ENCODE data around the gene FRMPD4. TPM values are rescaled to one million over a fixed set of nuclear protein-coding genes. Genes with fewer than 3 reads are reported as not detected.

The FRMPD4 gene
- total and polyA plus RNA-seq, 2 experiments from 2014 or later, result 0.60 to 1.5 TPM

DNA sequence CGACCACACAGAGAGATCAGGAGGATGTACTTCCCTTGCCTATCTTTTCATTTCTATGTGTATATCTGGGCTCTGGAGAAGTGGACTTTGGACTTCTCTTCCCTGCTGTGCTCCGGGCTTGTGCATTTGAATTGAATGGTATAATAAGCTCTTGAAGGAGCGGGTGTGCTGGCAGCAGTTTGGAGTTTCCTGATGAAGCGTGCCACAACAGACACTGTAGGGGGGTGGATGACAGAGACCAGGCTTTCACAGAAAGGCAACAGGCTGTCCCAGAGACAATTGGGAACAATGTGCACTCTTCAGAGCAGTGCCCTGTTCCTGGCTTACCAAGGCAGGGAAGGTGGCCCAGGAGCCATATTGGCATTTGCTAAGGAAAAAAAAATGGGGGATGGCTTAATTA, 170.1 kb downstream of the FRMPD4 start:
- TF ChIP-seq, protein P1, sequence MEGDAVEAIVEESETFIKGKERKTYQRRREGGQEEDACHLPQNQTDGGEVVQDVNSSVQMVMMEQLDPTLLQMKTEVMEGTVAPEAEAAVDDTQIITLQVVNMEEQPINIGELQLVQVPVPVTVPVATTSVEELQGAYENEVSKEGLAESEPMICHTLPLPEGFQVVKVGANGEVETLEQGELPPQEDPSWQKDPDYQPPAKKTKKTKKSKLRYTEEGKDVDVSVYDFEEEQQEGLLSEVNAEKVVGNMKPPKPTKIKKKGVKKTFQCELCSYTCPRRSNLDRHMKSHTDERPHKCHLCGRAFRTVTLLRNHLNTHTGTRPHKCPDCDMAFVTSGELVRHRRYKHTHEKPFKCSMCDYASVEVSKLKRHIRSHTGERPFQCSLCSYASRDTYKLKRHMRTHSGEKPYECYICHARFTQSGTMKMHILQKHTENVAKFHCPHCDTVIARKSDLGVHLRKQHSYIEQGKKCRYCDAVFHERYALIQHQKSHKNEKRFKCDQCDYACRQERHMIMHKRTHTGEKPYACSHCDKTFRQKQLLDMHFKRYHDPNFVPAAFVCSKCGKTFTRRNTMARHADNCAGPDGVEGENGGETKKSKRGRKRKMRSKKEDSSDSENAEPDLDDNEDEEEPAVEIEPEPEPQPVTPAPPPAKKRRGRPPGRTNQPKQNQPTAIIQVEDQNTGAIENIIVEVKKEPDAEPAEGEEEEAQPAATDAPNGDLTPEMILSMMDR (IDR thresholded peaks at IDR 0.05; ENCODE audit: low read depth, low read length), result no peak
- Histone ChIP-seq H3K27me3 (no peaks in the 10 kb centered on the region), H3K36me3 (no peaks in the 10 kb centered on the region), H3K27ac (no peak overlapping the region), H3K9me3 (ENCODE audit: low read depth) (no peaks in the 10 kb centered on the region), H3K4me3 (no peak overlapping the region), H3K4me1 (ENCODE audit: low read depth) (peaks cover 14% of the 10 kb centered on the region)
- DNase-seq (ENCODE audit: low read depth in 1 of 2, low spot score in 1 of 2), result no peak

GRCh38 chrX:12309040-12309743, 170.9 kb downstream of the FRMPD4 start:
- Histone ChIP-seq H3K27me3 (no peaks in the 10 kb centered on the region), H3K4me3 (no peak overlapping the region), H3K9me3 (ENCODE audit: low read depth) (no peaks in the 10 kb centered on the region), H3K36me3 (no peaks in the 10 kb centered on the region), H3K4me1 (ENCODE audit: low read depth) (peaks cover 8% of the 10 kb centered on the region), H3K27ac (no peak overlapping the region)
- TF ChIP-seq, protein P1 (IDR thresholded peaks at IDR 0.05; ENCODE audit: low read depth, low read length), result no peak
- no peak for DNase-seq (ENCODE audit: low read depth in 1 of 2, low spot score in 1 of 2)

DNA sequence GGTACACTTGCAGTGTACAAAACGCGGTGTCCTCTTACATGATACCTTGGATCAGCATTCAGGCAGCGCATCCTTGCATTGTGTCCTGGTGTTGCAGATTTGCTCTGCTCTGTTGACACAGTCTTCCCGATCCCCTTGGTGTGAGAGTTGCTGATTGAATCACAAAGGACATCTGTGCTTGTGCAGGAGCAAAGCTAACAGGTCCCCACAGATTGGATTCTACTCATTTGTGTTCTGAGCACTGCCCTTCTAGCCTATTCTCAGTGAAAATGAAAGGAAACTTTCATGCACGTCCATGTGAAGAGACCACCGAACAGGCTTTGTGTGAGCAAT, 171.4 kb downstream of the FRMPD4 start:
- no peaks in the 10 kb centered on the region for H3K9me3 ChIP-seq (ENCODE audit: low read depth)
- H3K27me3 ChIP-seq, result no peaks in the 10 kb centered on the region
- TF ChIP-seq, protein P1 (IDR thresholded peaks at IDR 0.05; ENCODE audit: low read depth, low read length), result no peak
- peaks cover 9% of the 10 kb centered on the region for H3K4me1 ChIP-seq (ENCODE audit: low read depth)
- no peaks in the 10 kb centered on the region for H3K36me3 ChIP-seq
- DNase-seq (ENCODE audit: low read depth in 1 of 2, low spot score in 1 of 2), result no peak
- H3K4me3 ChIP-seq, result no peak overlapping the region
- H3K27ac ChIP-seq, result no peak overlapping the region

DNA sequence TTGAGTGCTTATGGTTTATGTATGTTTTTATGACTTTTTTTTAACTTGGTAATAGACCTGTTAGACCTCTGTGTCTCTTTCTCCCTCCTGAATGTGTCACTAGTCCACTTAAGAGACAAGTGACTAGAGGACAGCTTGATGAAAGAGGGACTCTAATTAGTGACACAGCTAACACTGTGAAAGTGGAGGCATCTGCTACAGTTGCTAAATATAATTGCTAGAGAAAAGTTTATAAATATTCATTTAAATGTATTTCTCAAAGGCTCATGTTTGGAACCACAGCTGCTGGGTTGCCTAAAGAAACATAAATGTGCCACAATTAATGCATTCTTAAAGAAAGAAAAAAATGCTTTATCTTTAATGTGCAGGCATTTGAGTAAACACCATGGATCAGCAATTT, 176.4 kb downstream of the FRMPD4 start:
- Histone ChIP-seq H3K27me3 (no peaks in the 10 kb centered on the region), H3K4me1 (ENCODE audit: low read depth) (peaks cover 9% of the 10 kb centered on the region), H3K4me3 (no peak overlapping the region), H3K9me3 (ENCODE audit: low read depth) (no peaks in the 10 kb centered on the region), H3K27ac (no peak overlapping the region), H3K36me3 (no peaks in the 10 kb centered on the region)
- TF ChIP-seq, protein P1 (IDR thresholded peaks at IDR 0.05; ENCODE audit: low read depth, low read length), result no peak
- no peak for DNase-seq (ENCODE audit: low read depth in 1 of 2, low spot score in 1 of 2)

DNA sequence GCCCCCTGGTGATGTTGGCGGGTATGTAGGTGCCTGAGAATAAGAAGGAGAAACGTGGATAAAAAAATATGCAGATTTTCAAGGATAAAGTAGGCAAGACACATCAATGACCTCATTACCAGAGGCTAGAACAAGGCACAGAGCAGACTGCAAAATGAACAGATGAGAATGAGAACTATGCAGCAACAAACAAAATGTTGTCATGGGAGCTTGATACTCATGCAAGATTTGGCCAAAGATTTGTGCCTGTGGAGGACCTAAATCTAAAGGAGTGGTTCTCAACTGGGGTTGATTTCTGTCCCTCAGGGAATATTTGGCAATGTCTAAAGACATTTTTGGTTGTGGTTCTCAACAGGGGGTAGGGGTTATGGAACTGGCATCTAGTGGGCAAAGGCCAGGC, 177.3 kb downstream of the FRMPD4 start:
- no peak for DNase-seq (ENCODE audit: low read depth in 1 of 2, low spot score in 1 of 2)
- Histone ChIP-seq H3K36me3 (no peaks in the 10 kb centered on the region), H3K4me3 (no peak overlapping the region), H3K27ac (no peak overlapping the region), H3K9me3 (ENCODE audit: low read depth) (no peaks in the 10 kb centered on the region), H3K27me3 (no peaks in the 10 kb centered on the region), H3K4me1 (ENCODE audit: low read depth) (peaks cover 9% of the 10 kb centered on the region)
- TF ChIP-seq, protein P1 (IDR thresholded peaks at IDR 0.05; ENCODE audit: low read depth, low read length), result no peak

Data from cardiac muscle cell (in vitro differentiated cells and primary cell).